Activated CD4-positive, alpha-beta T cell treated with anti-CD3 and anti-CD28 coated beads, Interleukin-10, Interleukin-2, amounts not matched to agents 100 ng/mL and 50 ng/mL, durations not matched to agents 16 hours and 8 hours (primary cell): ENCODE measurements around the gene RPS19.
A peak's percentile ranks its signal among the peaks of the same experiment; 100 is the strongest.

Source experiments
- DNase-seq: peaks from one replicate; pipeline ENCODE4 v3.0.0-alpha.2; 2020

Gene RPS19

GRCh38 chr19:41880329-41880708 is 20.3 kb downstream of the RPS19 start:
- DNase-seq = no peak

- peak; percentile 68 for DNase-seq
These were observed 22.8 kb downstream of the RPS19 start, which contains the start of gene ARHGEF1 for GRCh38 chr19:41882568-41883462. Gene ARHGEF1 (plus strand): TSS chr19:41883184. CDS start chr19:41888083, 4,899 bp downstream.

GRCh38 chr19:41883463-41883820 is 23.4 kb downstream of the RPS19 start:
- no peak for DNase-seq

GRCh38 chr19:41883821-41884733 is 24.0 kb downstream of the RPS19 start:
- peak; percentile 96 for DNase-seq

GRCh38 chr19:41886761-41887710 is 27.0 kb downstream of the RPS19 start:
- peak; percentile 78 for DNase-seq

- DNase-seq = peak; percentile 85
These were observed 27.8 kb downstream of the RPS19 start for GRCh38 chr19:41887711-41888382.

- no peak for DNase-seq
These were observed 28.9 kb downstream of the RPS19 start for GRCh38 chr19:41888926-41889325.

- DNase-seq = no peak
These were observed 29.8 kb downstream of the RPS19 start for GRCh38 chr19:41889896-41890295.

- no peak for DNase-seq
These were observed 30.9 kb downstream of the RPS19 start for GRCh38 chr19:41890936-41891335.

- no peak for DNase-seq
These were observed 32.3 kb downstream of the RPS19 start for GRCh38 chr19:41892173-41892902.

- peak; percentile 45 for DNase-seq
These were observed 33.8 kb downstream of the RPS19 start for GRCh38 chr19:41893899-41894298.

GRCh38 chr19:41894350-41894749 is 34.3 kb downstream of the RPS19 start:
- no peak for DNase-seq

GRCh38 chr19:41895745-41896580 is 35.9 kb downstream of the RPS19 start:
- DNase-seq = no peak

- DNase-seq = no peak
These were observed 36.5 kb downstream of the RPS19 start for GRCh38 chr19:41896581-41896942.

GRCh38 chr19:41897181-41897580 is 37.1 kb downstream of the RPS19 start:
- no peak for DNase-seq

GRCh38 chr19:41897820-41898219 is 37.8 kb downstream of the RPS19 start:
- no peak for DNase-seq

- DNase-seq = no peak
These were observed 38.2 kb downstream of the RPS19 start for GRCh38 chr19:41898235-41898634.

- DNase-seq = no peak
These were observed 41.8 kb downstream of the RPS19 start for GRCh38 chr19:41901707-41902360.

GRCh38 chr19:41902594-41902993 is 42.5 kb downstream of the RPS19 start:
- no peak for DNase-seq
